GM12801 (cell line): ENCODE data around the gene RSL1D1.

Experiments used
- TF ChIP-seq, protein P1 (sequence below): IDR thresholded peaks from one replicate; pipeline ENCODE4 v1.5.1; 2011; ENCODE audit warnings: control low read depth; ENCODE audit not compliant: insufficient read length; ENCODE audit errors: extremely low read depth

The RSL1D1 gene

DNA sequence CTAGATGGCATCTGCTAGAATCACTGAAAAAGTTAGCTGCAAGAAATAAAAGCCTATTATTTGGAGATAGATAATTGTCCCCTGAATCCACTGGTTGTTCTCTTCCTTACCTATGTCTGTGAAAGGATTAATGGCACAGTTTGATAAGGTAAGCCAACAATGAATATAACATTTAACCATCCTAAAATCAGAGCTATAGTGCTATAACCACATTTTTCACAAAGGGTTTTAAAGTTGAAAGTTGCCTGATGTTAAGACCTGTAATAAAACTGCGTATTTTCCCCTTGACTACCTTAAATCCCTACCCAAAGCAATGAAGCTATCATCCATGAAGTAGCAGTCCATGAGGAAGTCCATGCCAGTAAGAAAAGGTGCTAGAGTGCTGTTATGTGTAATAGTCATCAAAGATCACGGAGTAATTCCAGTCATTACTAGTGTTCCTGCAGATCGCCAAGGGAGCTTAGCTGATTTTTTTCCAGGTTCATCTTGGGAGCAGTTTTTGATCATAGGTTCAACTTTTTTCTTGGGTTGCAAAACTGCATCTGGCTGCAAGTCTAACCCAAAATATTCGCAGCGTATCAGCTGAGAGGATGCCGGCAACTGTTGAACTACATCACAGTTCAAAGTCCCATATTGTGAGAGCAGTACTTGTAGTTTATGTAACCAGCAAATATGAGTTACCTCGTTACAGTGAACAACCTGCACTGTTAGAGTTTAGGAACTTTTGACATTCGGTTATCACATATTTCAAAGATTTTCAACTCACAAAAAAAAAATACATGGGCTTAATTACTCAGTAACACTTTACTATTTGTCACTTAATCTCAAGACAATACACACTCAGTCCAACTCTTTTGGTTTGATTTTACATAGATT, 18.2 kb upstream of the RSL1D1 start:
- TF ChIP-seq, protein P1, sequence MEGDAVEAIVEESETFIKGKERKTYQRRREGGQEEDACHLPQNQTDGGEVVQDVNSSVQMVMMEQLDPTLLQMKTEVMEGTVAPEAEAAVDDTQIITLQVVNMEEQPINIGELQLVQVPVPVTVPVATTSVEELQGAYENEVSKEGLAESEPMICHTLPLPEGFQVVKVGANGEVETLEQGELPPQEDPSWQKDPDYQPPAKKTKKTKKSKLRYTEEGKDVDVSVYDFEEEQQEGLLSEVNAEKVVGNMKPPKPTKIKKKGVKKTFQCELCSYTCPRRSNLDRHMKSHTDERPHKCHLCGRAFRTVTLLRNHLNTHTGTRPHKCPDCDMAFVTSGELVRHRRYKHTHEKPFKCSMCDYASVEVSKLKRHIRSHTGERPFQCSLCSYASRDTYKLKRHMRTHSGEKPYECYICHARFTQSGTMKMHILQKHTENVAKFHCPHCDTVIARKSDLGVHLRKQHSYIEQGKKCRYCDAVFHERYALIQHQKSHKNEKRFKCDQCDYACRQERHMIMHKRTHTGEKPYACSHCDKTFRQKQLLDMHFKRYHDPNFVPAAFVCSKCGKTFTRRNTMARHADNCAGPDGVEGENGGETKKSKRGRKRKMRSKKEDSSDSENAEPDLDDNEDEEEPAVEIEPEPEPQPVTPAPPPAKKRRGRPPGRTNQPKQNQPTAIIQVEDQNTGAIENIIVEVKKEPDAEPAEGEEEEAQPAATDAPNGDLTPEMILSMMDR: no peak

DNA sequence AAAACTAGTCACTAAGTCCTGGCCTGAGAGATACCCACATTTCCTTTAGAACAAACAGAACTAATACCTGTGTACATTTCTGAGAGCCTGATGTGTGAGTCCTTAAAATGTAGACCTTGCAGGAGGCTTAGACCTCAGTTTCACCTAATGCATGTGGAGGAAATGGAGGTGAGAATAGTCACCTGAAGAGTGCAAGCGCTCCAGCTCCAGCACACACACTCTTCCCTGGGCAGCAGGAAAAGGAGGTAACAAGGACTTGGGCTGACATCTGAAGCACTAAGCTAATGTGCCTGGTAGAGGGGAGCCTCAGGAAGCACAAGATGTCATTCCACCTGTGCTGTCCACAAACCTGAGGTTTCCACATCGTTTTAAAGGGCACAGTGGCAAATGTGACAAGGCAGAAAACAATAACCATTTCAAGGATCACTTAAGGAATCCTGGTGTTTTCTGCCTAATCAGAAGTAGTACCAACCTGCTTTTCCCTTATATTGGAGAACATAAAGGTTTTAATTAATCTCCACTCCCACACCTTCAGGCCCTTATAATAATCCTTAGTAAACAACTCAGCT, 17.2 kb upstream of the RSL1D1 start:
- TF ChIP-seq, protein P1: no peak

DNA sequence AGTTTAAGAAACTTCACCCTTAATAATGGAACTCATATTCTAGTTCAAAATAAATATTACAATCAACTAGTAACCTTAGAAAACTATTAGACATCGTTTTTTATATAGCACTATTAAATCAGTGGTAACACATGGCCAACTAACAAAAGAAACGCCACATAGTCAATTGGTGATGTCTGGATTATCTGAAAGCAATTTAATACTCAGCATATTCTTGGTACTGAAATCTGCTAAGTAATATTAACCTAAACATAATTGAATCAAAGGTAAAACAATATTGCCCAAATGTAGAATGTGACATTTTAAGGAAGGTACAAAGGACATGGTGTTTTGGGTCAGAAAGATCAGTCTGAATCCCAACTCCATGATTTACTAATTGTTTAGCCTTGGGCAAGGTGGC, 11.1 kb upstream of the RSL1D1 start:
- TF ChIP-seq, protein P1: no peak

- TF ChIP-seq, protein P1: no peak
Measured at GRCh38 chr16:11857161-11857560, 5.8 kb upstream of the RSL1D1 start.

DNA sequence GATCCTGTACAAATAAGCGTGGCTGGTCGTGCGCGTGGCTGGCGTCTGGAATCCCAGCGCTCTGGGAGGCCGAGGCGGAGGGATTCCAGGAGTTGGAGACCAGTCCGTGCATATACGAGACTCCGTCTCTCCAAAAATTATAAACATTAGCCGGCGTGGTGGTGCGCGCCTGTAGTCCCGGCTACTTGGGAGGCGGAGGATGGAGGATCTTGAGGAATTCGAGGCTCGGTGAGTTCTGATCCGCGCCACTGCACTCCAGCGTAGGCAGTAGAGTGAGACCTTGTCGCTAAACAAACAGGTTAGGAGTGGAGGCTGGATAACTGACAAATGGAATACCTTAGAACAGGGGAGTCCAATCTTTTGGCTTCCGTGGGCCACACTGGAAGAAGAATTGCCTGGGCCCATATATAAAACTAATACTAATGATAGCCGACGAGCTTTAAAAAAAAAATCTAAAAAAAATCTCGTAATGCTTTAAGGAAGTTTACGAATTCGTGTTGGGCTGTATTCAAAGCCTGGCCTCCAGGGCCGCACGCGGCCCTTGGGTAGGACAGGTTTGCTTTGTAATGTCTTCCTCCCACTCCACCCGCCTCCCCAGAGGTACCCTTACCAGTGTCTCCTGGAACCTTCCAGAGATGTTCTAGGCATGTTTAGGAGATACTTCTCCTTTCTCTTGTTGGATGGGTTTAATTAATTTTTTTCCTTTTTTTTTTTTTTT, 909 bp upstream of the RSL1D1 start:
- TF ChIP-seq, protein P1: no peak

DNA sequence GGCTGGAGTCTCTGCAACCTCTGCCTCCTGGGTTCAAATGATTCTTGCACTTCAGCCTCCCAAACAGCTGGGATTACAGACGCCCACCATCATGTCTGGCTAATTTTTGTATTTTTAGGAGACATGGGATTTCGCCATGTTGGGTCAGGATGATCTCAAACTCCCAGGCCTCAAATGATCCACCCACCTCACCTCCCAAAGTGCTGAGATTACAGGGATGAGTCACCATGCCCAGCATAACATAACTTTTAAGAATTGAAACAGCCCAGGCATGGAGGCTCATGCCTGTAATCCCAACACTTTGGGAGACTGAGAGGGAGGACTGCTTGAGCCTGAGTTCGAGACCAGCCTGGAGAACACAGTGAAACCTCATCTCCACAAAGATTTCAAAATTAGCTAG, 2.5 kb downstream of the RSL1D1 start:
- TF ChIP-seq, protein P1: no peak

DNA sequence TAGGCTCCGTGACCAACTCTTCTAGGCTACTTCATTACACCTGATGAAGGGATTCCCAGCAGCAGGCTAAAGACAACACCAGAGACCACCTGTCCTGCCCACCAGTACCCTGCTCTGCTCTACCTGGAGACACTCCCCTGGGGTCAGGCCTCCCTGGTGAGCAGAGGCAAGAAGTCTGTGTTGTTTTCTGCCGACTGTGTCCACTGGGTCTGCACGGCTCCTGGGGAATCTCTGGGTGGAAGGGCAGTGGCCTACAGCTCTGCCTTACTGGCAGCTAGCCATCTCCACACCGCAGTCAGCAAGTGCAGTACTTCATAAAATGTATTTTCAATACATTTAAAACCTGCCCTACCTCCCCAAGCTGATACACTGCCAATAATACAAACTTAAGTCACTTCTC, 6.8 kb downstream of the RSL1D1 start:
- TF ChIP-seq, protein P1: no peak
